Measurements from ENCODE around the gene ARMC6.
"Not testable (repeated sequence)": the region's sequence is repeated elsewhere in the genome, so short reads cannot be mapped to it uniquely, and the experiment has no call there.

- TF ChIP-seq EZH2phosphoT487 (conservative IDR thresholded peaks at IDR 0.05; ENCODE audit: low read length), result not testable (repeated sequence)
- TF ChIP-seq, protein P1, sequence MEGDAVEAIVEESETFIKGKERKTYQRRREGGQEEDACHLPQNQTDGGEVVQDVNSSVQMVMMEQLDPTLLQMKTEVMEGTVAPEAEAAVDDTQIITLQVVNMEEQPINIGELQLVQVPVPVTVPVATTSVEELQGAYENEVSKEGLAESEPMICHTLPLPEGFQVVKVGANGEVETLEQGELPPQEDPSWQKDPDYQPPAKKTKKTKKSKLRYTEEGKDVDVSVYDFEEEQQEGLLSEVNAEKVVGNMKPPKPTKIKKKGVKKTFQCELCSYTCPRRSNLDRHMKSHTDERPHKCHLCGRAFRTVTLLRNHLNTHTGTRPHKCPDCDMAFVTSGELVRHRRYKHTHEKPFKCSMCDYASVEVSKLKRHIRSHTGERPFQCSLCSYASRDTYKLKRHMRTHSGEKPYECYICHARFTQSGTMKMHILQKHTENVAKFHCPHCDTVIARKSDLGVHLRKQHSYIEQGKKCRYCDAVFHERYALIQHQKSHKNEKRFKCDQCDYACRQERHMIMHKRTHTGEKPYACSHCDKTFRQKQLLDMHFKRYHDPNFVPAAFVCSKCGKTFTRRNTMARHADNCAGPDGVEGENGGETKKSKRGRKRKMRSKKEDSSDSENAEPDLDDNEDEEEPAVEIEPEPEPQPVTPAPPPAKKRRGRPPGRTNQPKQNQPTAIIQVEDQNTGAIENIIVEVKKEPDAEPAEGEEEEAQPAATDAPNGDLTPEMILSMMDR (IDR thresholded peaks at IDR 0.05; ENCODE audit: insufficient read depth, low read length, poor library complexity, severe bottlenecking), result not testable (repeated sequence)
These were observed 10.0 kb upstream of the ARMC6 start for GRCh38 chr19:19023376-19023775.

All from SU-DHL-6 (cell line).